GM18519 (cell line): ENCODE results near the gene CACNA1H.

Experiments used
- ATAC-seq: cut with Tn5 transposase; IDR thresholded peaks from one replicate; pipeline ENCODE4 v1.9.1; 2021; ENCODE audit warnings: mild to moderate bottlenecking, moderate library complexity; ENCODE audit not compliant: unreplicated experiment, low FRiP score

Gene CACNA1H

GRCh38 chr16:1152651-1153259, at the start of gene CACNA1H:
Gene CACNA1H (plus strand): TSS chr16:1153106. CDS start chr16:1153738, 632 bp downstream.
- ATAC-seq: no peak

- ATAC-seq: no peak
These were observed 49.3 kb upstream of the CACNA1H start for GRCh38 chr16:1103636-1103980.

- no peak for ATAC-seq
These were observed 46.9 kb upstream of the CACNA1H start for GRCh38 chr16:1105888-1106620.

- ATAC-seq: no peak
These were observed 46.2 kb upstream of the CACNA1H start for GRCh38 chr16:1106659-1107058.

GRCh38 chr16:1107141-1107540, 45.8 kb upstream of the CACNA1H start:
- ATAC-seq: no peak

- no peak for ATAC-seq
These were observed 45.2 kb upstream of the CACNA1H start for GRCh38 chr16:1107731-1108130.

GRCh38 chr16:1108299-1109252, 44.3 kb upstream of the CACNA1H start:
- ATAC-seq: no peak

- no peak for ATAC-seq
These were observed 43.3 kb upstream of the CACNA1H start for GRCh38 chr16:1109648-1110047.

GRCh38 chr16:1112506-1113184, 40.3 kb upstream of the CACNA1H start:
- ATAC-seq: no peak

- no peak for ATAC-seq
These were observed 39.4 kb upstream of the CACNA1H start for GRCh38 chr16:1113489-1113888.

GRCh38 chr16:1113889-1114526, 38.9 kb upstream of the CACNA1H start:
- no peak for ATAC-seq

GRCh38 chr16:1116693-1117077, 36.2 kb upstream of the CACNA1H start:
- no peak for ATAC-seq

GRCh38 chr16:1117176-1117900, 35.6 kb upstream of the CACNA1H start:
- no peak for ATAC-seq

- ATAC-seq: no peak
These were observed 35.0 kb upstream of the CACNA1H start for GRCh38 chr16:1117926-1118325.

- ATAC-seq: no peak
These were observed 33.8 kb upstream of the CACNA1H start for GRCh38 chr16:1119129-1119528.

GRCh38 chr16:1119766-1120576, 32.9 kb upstream of the CACNA1H start:
- no peak for ATAC-seq

- ATAC-seq: no peak
These were observed 32.3 kb upstream of the CACNA1H start for GRCh38 chr16:1120577-1120941.

- no peak for ATAC-seq
These were observed 31.9 kb upstream of the CACNA1H start for GRCh38 chr16:1121009-1121408.
